ENCODE results near the gene AAK1. TPM values are rescaled to one million over a fixed set of nuclear protein-coding genes. Genes with fewer than 3 reads are reported as not detected.

The AAK1 gene
- total RNA-seq, 1 donor from 2014 or later: 20.8 TPM

DNA sequence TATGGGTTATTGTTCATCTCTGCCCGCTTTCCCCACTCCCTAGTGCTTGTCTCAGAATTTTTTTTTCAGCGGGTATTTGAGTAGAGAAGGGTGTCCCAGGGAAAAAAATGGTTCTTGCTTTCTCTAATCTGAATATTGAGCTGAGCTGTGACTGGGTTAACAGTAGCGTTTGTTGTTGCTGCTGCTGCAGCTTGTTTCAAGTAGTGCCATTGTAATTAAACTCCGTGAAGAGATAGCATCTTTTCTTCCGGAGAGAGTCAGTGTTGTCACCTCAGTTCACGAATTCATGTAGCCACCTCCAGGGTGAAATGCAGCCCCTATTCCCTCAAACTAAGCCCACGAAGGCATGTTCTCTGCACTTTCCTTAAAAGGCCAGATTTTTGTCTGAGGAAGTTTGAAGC, 1.5 kb upstream of the AAK1 start:
- Mint-ChIP-seq H3K36me3 (peaks cover 2% of the 10 kb centered on the region), H3K27me3 (ENCODE audit: insufficient read depth, low read depth) (peaks cover 7% of the 10 kb centered on the region), H3K4me3 (peak overlapping the region; percentile 99), H3K27ac (no peak overlapping the region), H3K9me3 (no peaks in the 10 kb centered on the region), H3K4me1 (peaks cover 34% of the 10 kb centered on the region)
- Histone ChIP-seq H3K4me3 (peak overlapping the region; percentile 99), H3K4me1 (peaks cover 15% of the 10 kb centered on the region), H3K9ac (no peak overlapping the region), H3K4me2 (peak overlapping the region; percentile 94), H4K20me1 (ENCODE audit: low read depth) (no peaks in the 10 kb centered on the region), H3K9me3 (ENCODE audit: low read depth) (no peaks in the 10 kb centered on the region), H3K27me3 (peaks cover 5% of the 10 kb centered on the region), H3K36me3 (no peaks in the 10 kb centered on the region), H3K79me2 (ENCODE audit: low read depth) (peaks cover 29% of the 10 kb centered on the region), H3F3A (ENCODE audit: low read depth) (peaks cover 21% of the 10 kb centered on the region), H2AFZ (replicated peaks) (no peak overlapping the region), H3K27ac (no peak overlapping the region)
- TF ChIP-seq EZH2phosphoT487 (IDR thresholded peaks at IDR 0.05) (no peak), EZH2 (IDR thresholded peaks at IDR 0.05) (no peak)
- TF ChIP-seq, protein P1, sequence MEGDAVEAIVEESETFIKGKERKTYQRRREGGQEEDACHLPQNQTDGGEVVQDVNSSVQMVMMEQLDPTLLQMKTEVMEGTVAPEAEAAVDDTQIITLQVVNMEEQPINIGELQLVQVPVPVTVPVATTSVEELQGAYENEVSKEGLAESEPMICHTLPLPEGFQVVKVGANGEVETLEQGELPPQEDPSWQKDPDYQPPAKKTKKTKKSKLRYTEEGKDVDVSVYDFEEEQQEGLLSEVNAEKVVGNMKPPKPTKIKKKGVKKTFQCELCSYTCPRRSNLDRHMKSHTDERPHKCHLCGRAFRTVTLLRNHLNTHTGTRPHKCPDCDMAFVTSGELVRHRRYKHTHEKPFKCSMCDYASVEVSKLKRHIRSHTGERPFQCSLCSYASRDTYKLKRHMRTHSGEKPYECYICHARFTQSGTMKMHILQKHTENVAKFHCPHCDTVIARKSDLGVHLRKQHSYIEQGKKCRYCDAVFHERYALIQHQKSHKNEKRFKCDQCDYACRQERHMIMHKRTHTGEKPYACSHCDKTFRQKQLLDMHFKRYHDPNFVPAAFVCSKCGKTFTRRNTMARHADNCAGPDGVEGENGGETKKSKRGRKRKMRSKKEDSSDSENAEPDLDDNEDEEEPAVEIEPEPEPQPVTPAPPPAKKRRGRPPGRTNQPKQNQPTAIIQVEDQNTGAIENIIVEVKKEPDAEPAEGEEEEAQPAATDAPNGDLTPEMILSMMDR (IDR thresholded peaks at IDR 0.05): no peak
- DNase-seq (ENCODE audit: low spot score): no peak

GRCh38 chr2:69644506-69644979, 1.0 kb upstream of the AAK1 start:
- H3K27ac ChIP-seq: no peak overlapping the region
- H3K27me3 Mint-ChIP-seq (ENCODE audit: insufficient read depth, low read depth): peaks cover 8% of the 10 kb centered on the region

DNA sequence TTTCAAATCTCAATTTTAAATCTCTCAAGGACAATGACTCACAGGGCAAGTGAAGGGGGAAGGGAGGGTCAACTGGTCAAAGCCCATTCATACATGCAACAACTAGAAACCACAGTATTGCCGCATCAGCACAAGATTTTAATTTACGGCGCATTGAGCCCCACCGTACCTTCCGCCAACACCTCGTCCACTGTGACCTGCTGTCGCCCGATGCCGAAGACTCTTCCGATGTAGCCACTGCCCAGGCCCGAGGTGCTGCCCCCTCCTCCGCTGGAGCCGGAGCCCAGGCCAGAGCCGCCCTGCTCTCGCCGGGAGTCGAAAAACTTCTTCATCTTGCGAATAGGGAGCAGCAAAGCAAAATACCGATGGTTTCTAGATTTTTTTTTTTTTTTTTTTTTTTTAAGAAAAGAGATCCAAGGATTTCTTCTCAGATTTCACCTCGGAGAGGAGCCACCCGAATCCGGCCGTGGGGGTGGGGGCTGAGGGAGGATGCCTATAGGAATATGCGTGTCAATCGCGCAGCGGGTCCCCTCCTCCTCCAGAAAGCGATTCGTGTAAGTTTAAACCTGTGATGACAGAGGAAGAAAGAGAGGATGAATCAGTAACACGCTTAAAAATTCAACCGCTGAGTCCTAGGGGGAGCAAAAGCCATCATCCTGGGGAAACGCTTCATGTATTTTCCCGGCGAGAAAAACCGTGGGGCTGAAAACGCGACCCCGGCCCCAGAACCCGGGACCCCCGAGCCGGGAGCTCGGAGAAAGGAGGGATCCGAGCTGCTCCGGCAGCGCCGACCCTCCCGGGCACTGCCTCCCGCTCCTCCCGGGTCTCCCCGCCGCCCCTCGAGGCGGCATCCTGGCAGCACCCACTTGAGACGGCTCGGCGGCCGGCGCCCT, 584 bp downstream of the AAK1 start:
- H3K27me3 Mint-ChIP-seq (ENCODE audit: insufficient read depth, low read depth): peaks cover 8% of the 10 kb centered on the region
- TF ChIP-seq, protein P1 (IDR thresholded peaks at IDR 0.05): peak; percentile 20
- TF ChIP-seq EZH2phosphoT487 (IDR thresholded peaks at IDR 0.05) (no peak), EZH2 (IDR thresholded peaks at IDR 0.05) (no peak)
- peak overlapping the region; percentile 97 for H3K27ac Mint-ChIP-seq
- H3K4me1 Mint-ChIP-seq: peaks cover 38% of the 10 kb centered on the region
- H3K36me3 ChIP-seq: no peaks in the 10 kb centered on the region
- H3K4me1 ChIP-seq: peaks cover 31% of the 10 kb centered on the region
- H3K9ac ChIP-seq: peak overlapping the region; percentile 68
- peaks cover 29% of the 10 kb centered on the region for H3F3A ChIP-seq (ENCODE audit: low read depth)
- H3K36me3 Mint-ChIP-seq: peaks cover 2% of the 10 kb centered on the region
- peak overlapping the region; percentile 99 for H3K4me3 Mint-ChIP-seq
- H4K20me1 ChIP-seq (ENCODE audit: low read depth): peaks cover 6% of the 10 kb centered on the region
- peak; percentile 72 for DNase-seq (ENCODE audit: low spot score)
- peak overlapping the region; percentile 48 for H3K27ac ChIP-seq
- peak overlapping the region; percentile 98 for H2AFZ ChIP-seq (replicated peaks)
- H3K4me3 ChIP-seq: peak overlapping the region; percentile 99
- H3K79me2 ChIP-seq (ENCODE audit: low read depth): peaks cover 47% of the 10 kb centered on the region
- H3K27me3 ChIP-seq: peaks cover 5% of the 10 kb centered on the region
- H3K9me3 ChIP-seq (ENCODE audit: low read depth): no peaks in the 10 kb centered on the region
- H3K4me2 ChIP-seq: peak overlapping the region; percentile 94
- H3K9me3 Mint-ChIP-seq: no peaks in the 10 kb centered on the region

More at GRCh38 chr2:69644506-69644979, 1.0 kb upstream of the AAK1 start:
- Histone ChIP-seq H3K4me3 (peak overlapping the region; percentile 99), H3K79me2 (ENCODE audit: low read depth) (peaks cover 31% of the 10 kb centered on the region), H2AFZ (replicated peaks) (peak overlapping the region; percentile 100), H3F3A (ENCODE audit: low read depth) (peaks cover 21% of the 10 kb centered on the region), H3K9ac (peak overlapping the region; percentile 49), H4K20me1 (ENCODE audit: low read depth) (no peaks in the 10 kb centered on the region), H3K4me2 (peak overlapping the region; percentile 94), H3K36me3 (no peaks in the 10 kb centered on the region), H3K9me3 (ENCODE audit: low read depth) (no peaks in the 10 kb centered on the region), H3K4me1 (peaks cover 16% of the 10 kb centered on the region), H3K27me3 (peaks cover 5% of the 10 kb centered on the region)
- H3K27ac Mint-ChIP-seq: peak overlapping the region; percentile 5
- peaks cover 35% of the 10 kb centered on the region for H3K4me1 Mint-ChIP-seq
- DNase-seq (ENCODE audit: low spot score): no peak
- no peaks in the 10 kb centered on the region for H3K9me3 Mint-ChIP-seq
- peak overlapping the region; percentile 99 for H3K4me3 Mint-ChIP-seq
- H3K36me3 Mint-ChIP-seq: peaks cover 2% of the 10 kb centered on the region
- TF ChIP-seq EZH2phosphoT487 (IDR thresholded peaks at IDR 0.05) (no peak), EZH2 (IDR thresholded peaks at IDR 0.05) (no peak)
- TF ChIP-seq, protein P1 (IDR thresholded peaks at IDR 0.05): no peak

Data from neural progenitor cell (in vitro differentiated cells).